GM12878 (cell line): ENCODE data around the gene PTGR3. TPM values are rescaled to one million over a fixed set of nuclear protein-coding genes. Genes with fewer than 3 reads are reported as not detected.

Source experiments
- ATAC-seq: fragments of 200-7000 bp; cut with Tn5 transposase; 3 replicates; pipeline ENCODE4 v1.9.1; 2020; ENCODE audit warnings: mild to moderate bottlenecking, moderate library complexity
- BruUV-seq: library from RNA; stranded (reverse); fragments of 400-500 nt; replicated peaks from 2 replicates; lab custom pipeline; 2021; lab: Mats Ljungman, UMichigan
- CTCF ChIA-PET: fragments of 300-600 bp; sonication (Branson Sonifier 250); formaldehyde crosslinking; extraction: SDS; loops from one replicate; lab custom pipeline; 2021; ENCODE audit warnings: inconsistent platforms; lab: Yijun Ruan, JAX
- POLR2A ChIA-PET: fragments of 350-600 bp; formaldehyde crosslinking; extraction: SDS; loops from one replicate; lab custom pipeline; 2021; ENCODE audit warnings: inconsistent platforms; lab: Charles Lee
- RAD21 ChIA-PET: fragments of 300-600 bp; sonication (Branson Sonifier 250); formaldehyde crosslinking; loops from one replicate; lab custom pipeline; 2023; ENCODE audit warnings: antibody characterized with exemption; ENCODE audit not compliant: unreplicated experiment; lab: Charles Lee
- SMC1A ChIA-PET: fragments of 300-600 bp; sonication (Branson Sonifier 250); formaldehyde crosslinking; loops from one replicate; lab custom pipeline; 2023; ENCODE audit not compliant: unreplicated experiment, uncharacterized antibody; lab: Charles Lee
- DNase-seq: peaks from one replicate; pipeline ENCODE4 v3.0.0-alpha.2; 2011; ENCODE audit warnings: low read depth, low spot score
- FAIRE-seq: peaks from 3 replicates; lab custom pipeline; 2011; peaks lifted over from hg19 to GRCh38; lab: Jason Lieb, UNC
- H2AFZ ChIP-seq: 2 replicates; pipeline ENCODE4 v1.6.0; 2011; ENCODE audit warnings: low read depth, low read length, control low read depth; ENCODE audit not compliant: control insufficient read depth
- H3K27ac ChIP-seq: 2 replicates; pipeline ENCODE4 v1.5.1; 2011; ENCODE audit warnings: control low read depth; ENCODE audit not compliant: control insufficient read depth, insufficient read depth
- H3K27me3 ChIP-seq, 2 experiments: replicated peaks in 1 of 2; 2 replicates each; pipeline versions ENCODE4 v1.6.0 to v1.6.1; 2011; ENCODE audit warnings: low read length in 1 of 2; ENCODE audit not compliant: control insufficient read depth in 2 of 2, insufficient read depth in 2 of 2
- H3K36me3 ChIP-seq, 2 experiments: 2 replicates each; pipeline ENCODE4 v1.5.1; 2011; ENCODE audit warnings: low read length in 1 of 2; ENCODE audit not compliant: control insufficient read depth in 2 of 2, insufficient read depth in 2 of 2
- H3K4me1 ChIP-seq: 2 replicates; pipeline ENCODE4 v1.6.1; 2011; ENCODE audit warnings: mild to moderate bottlenecking, low read length, moderate library complexity, mixed read lengths; ENCODE audit not compliant: control insufficient read depth, insufficient read depth
- H3K4me2 ChIP-seq: 2 replicates; pipeline ENCODE4 v1.6.0; 2011; ENCODE audit warnings: control low read depth; ENCODE audit not compliant: control insufficient read depth, insufficient read depth
- H3K4me3 ChIP-seq: fragments of 200-600 bp; sonication (generic); 2 replicates; pipeline ENCODE4 v1.5.1; 2016
- H3K79me2 ChIP-seq: 2 replicates; pipeline ENCODE4 v1.6.0; 2011; ENCODE audit warnings: low read length; ENCODE audit not compliant: control insufficient read depth, insufficient read depth
- H3K9ac ChIP-seq: 2 replicates; pipeline ENCODE4 v1.8.0; 2011; ENCODE audit warnings: low read length, control low read depth, mixed read lengths; ENCODE audit not compliant: control insufficient read depth, insufficient read depth
- H3K9me3 ChIP-seq: replicated peaks from 3 replicates; pipeline ENCODE4 v1.5.1; 2011; ENCODE audit warnings: mild to moderate bottlenecking, low read length; ENCODE audit not compliant: control insufficient read depth, insufficient read depth
- H4K20me1 ChIP-seq: 2 replicates; pipeline ENCODE4 v1.6.0; 2011; ENCODE audit not compliant: control insufficient read depth, insufficient read depth
- BCL11A ChIP-seq: IDR thresholded peaks from 2 replicates; pipeline ENCODE4 v1.6.1; 2011; ENCODE audit warnings: low read depth, low read length
- CHD2 ChIP-seq: IDR thresholded peaks from 2 replicates; pipeline ENCODE4 v1.6.1; 2011; ENCODE audit warnings: low read depth, low read length, improper control_type of control experiment, borderline replicate concordance
- DPF2 ChIP-seq: fragments of 450-650 bp; IDR thresholded peaks from 2 replicates; pipeline ENCODE4 v1.6.1; 2017; ENCODE audit warnings: mild to moderate bottlenecking
- GABPA ChIP-seq: IDR thresholded peaks from 2 replicates; pipeline ENCODE4 v1.6.1; 2014; ENCODE audit warnings: antibody characterized with exemption, low read depth, mild to moderate bottlenecking, inconsistent platforms
- HDAC6 ChIP-seq: fragments of 200-600 bp; sonication (generic); IDR thresholded peaks from one replicate; pipeline ENCODE4 v1.8.0; 2017; ENCODE audit warnings: antibody characterized with exemption; ENCODE audit not compliant: unreplicated experiment
- JUNB ChIP-seq: IDR thresholded peaks from 2 replicates; pipeline ENCODE4 v1.6.1; 2016; ENCODE audit warnings: antibody characterized with exemption, mild to moderate bottlenecking
- KAT2A ChIP-seq: conservative IDR thresholded peaks from 2 replicates; pipeline ENCODE4 v1.6.1; 2011; ENCODE audit warnings: low read depth, low read length; ENCODE audit not compliant: control insufficient read depth
- MXI1 ChIP-seq: fragments of 150-350 bp; IDR thresholded peaks from 2 replicates; pipeline ENCODE4 v1.6.1; 2011; ENCODE audit warnings: low read depth, mild to moderate bottlenecking, inconsistent platforms, low read length, improper control_type of control experiment
- NR2C1 ChIP-seq: fragments of 450-650 bp; IDR thresholded peaks from 2 replicates; pipeline ENCODE4 v1.6.1; 2017; ENCODE audit warnings: antibody characterized with exemption, mild to moderate bottlenecking, moderate library complexity
- RBBP5 ChIP-seq: fragments of 200-600 bp; sonication (generic); conservative IDR thresholded peaks from 2 replicates; pipeline ENCODE4 v1.6.1; 2016
- SIX5 ChIP-seq: IDR thresholded peaks from 2 replicates; pipeline ENCODE4 v1.6.1; 2011; ENCODE audit warnings: mild to moderate bottlenecking, low read depth, low read length, moderate library complexity; ENCODE audit not compliant: severe bottlenecking
- SMARCA5 ChIP-seq: fragments of 450-650 bp; IDR thresholded peaks from 2 replicates; pipeline ENCODE4 v1.6.1; 2017; ENCODE audit warnings: mild to moderate bottlenecking
- SRF ChIP-seq, 2 experiments: IDR thresholded peaks; 2 replicates each; pipeline ENCODE4 v1.6.1; 2011; ENCODE audit warnings: low read depth in 2 of 2, low read length in 2 of 2, mild to moderate bottlenecking in 1 of 2, moderate library complexity in 1 of 2
- SUPT20H ChIP-seq: IDR thresholded peaks from 2 replicates; pipeline ENCODE4 v1.6.1; 2011; ENCODE audit warnings: low read depth, mild to moderate bottlenecking, low read length, moderate library complexity, borderline replicate concordance; ENCODE audit not compliant: control insufficient read depth
- WRNIP1 ChIP-seq: IDR thresholded peaks from 2 replicates; pipeline ENCODE4 v1.6.1; 2011; ENCODE audit warnings: low read depth, low read length, improper control_type of control experiment, borderline replicate concordance
- ZNF207 ChIP-seq: fragments of 450-650 bp; IDR thresholded peaks from 2 replicates; pipeline ENCODE4 v1.6.1; 2014; ENCODE audit warnings: antibody characterized with exemption, mild to moderate bottlenecking, borderline replicate concordance
- WGBS: methylation state at CpG from one replicate; pipeline ENCODE4 v1.1.6; 2016; ENCODE audit warnings: low lambda C conversion rate; ENCODE audit not compliant: insufficient replicate concordance, insufficient coverage; ENCODE audit errors: missing lambda C conversion rate; 5-methylcytosine and 5-hydroxymethylcytosine counted together
- in situ Hi-C: fragments of 300-500 bp; cut with MboI; formaldehyde crosslinking; loops from 9 replicates; pipeline ENCODE4 v1.14.3; 2018; ENCODE audit warnings: mixed read lengths
- intact Hi-C: fragments of 100-400 bp; cut with micrococcal nuclease; formaldehyde crosslinking; loops from one replicate; pipeline ENCODE4 v1.14.2; 2022; ENCODE audit not compliant: unreplicated experiment
- polyA plus RNA-seq, 11 experiments: library from polyadenylated mRNA; depleted of rRNA in 4 of 11; unstranded in 6 of 11; stranded (reverse) in 5 of 11; fragments of >200 nt; fragmentation: Nextera tagmentation in 4 of 11; fragmentation: Illumina TruSeq in 1 of 11; extraction: Ambion mirVana in 4 of 11; extraction: Trizol in 1 of 11; gene quantifications; 1 replicate in 1 of 11; 2 replicates in 10 of 11; pipeline versions ENCODE4 v1.2.1 to v1.2.3, GENCODE V29; 2011 to 2016; ENCODE audit warnings: inconsistent platforms in 2 of 11, missing spikeins in 2 of 11, low read depth in 1 of 11
- total RNA-seq, 4 experiments: library from RNA; depleted of rRNA in 3 of 4; stranded (reverse); fragments of >200 nt in 3 of 4; fragmentation: Illumina TruSeq in 1 of 4; extraction: Trizol in 1 of 4; gene quantifications; 2 replicates each; pipeline versions ENCODE4 v1.2.1 to v1.2.3, GENCODE V29; 2013 to 2021
- TF ChIP-seq, protein P1 (sequence below): IDR thresholded peaks from 2 replicates; pipeline ENCODE4 v1.6.1; 2011; ENCODE audit warnings: low read depth, mild to moderate bottlenecking, low read length, moderate library complexity, borderline replicate concordance; ENCODE audit errors: extremely low read depth
- TF ChIP-seq, protein P2 (sequence below): IDR thresholded peaks from 2 replicates; pipeline ENCODE4 v1.6.1; 2012; ENCODE audit warnings: low read depth, low read length, improper control_type of control experiment

The PTGR3 gene
- total and polyA plus RNA-seq, 10 of the 15 experiments (the other 5 are each of a cell fraction or from before 2014, with no cell fraction given) = 6.2 to 69.8 (median 21.9) TPM

DNA sequence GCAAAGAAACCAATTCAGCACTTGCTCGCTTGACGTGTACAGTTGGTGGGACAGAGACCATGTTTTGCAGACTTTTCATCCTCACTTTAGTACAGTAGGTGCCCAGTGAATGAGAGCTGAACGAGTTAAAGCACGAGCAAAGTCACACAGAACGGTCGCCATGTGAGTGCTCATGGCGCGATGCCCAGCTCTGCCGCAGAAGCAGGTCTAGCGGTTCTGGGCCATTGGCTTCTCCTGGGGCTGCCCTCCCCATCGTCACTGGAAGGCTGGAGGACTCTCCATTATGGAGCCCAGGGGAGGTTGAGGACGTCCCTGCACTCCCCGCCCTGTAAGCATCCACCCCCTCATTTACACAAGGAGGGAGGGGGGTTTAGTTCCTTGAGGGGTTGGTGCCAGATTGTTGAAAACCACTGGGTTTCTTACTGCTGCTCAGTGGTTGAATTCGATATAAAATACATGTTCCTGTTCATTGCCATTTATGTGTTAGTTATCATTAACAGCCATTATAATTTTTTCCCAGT, 24.9 kb downstream of the PTGR3 start:
- TF ChIP-seq DPF2 (no peak), GABPA (no peak), SMARCA5 (no peak), WRNIP1 (no peak), HDAC6 (no peak), KAT2A (no peak)
- intact Hi-C loops (no loop called here), in situ Hi-C loops (no loop called here)
- Histone ChIP-seq H3K9ac (no peak overlapping the region), H3K4me1 (no peaks in the 10 kb centered on the region), H4K20me1 (no peaks in the 10 kb centered on the region), H2AFZ (no peak overlapping the region), H3K9me3 (no peaks in the 10 kb centered on the region; the same call in 2 of the 3 replicates), H3K27ac (no peak overlapping the region), H3K36me3 (no peaks in the 10 kb centered on the region), H3K4me2 (no peak overlapping the region), H3K27me3 (no peaks in the 10 kb centered on the region), H3K79me2 (no peaks in the 10 kb centered on the region), H3K4me3 (no peak overlapping the region)
- DNase-seq (no peak), FAIRE-seq (no peak), ATAC-seq (no peak)
- SMC1A ChIA-PET = no interaction called here
- CTCF ChIA-PET = no interaction called here
- BruUV-seq = no TSS peak
- RAD21 ChIA-PET = no interaction called here
- 61% methylated on average over 14 of the region's 14 CpGs for whole genome bisulfite sequencing
- POLR2A ChIA-PET = no interaction called here

DNA sequence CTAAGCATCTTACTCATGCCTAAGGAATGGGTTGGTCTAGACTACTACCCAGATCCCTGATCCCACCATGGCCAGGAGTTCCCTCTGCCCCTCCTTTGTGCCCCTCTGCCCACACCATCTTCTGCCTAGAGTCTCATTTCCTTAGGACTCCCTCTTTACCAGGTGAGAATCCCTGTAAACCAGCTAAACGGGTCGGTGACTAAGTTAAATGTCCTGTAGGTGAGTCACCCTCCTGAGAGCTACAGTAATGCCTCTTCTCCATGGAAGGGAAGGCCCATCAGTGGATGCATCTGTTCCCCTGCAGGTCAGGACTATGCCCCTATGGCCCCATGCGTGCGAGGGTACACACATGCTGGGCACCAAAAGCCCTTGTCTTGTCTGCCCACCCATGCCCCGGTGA, 25.4 kb downstream of the PTGR3 start:
- Histone ChIP-seq H4K20me1 (no peaks in the 10 kb centered on the region), H3K9me3 (no peaks in the 10 kb centered on the region; the same call in 2 of the 3 replicates), H3K36me3 (no peaks in the 10 kb centered on the region), H3K4me2 (no peak overlapping the region), H3K4me1 (no peaks in the 10 kb centered on the region), H3K27ac (no peak overlapping the region), H3K27me3 (no peaks in the 10 kb centered on the region), H2AFZ (no peak overlapping the region), H3K4me3 (no peak overlapping the region), H3K9ac (no peak overlapping the region), H3K79me2 (no peaks in the 10 kb centered on the region)
- intact Hi-C loops (no loop called here), in situ Hi-C loops (no loop called here)
- DNase-seq = no peak
- SMC1A ChIA-PET = no interaction called here
- CTCF ChIA-PET = no interaction called here
- ATAC-seq = no peak
- 80% methylated on average over 5 of the region's 5 CpGs for WGBS
- RAD21 ChIA-PET = no interaction called here
- no TSS peak for BruUV-seq
- POLR2A ChIA-PET = no interaction called here
- no peak for FAIRE-seq
- TF ChIP-seq, protein P1, sequence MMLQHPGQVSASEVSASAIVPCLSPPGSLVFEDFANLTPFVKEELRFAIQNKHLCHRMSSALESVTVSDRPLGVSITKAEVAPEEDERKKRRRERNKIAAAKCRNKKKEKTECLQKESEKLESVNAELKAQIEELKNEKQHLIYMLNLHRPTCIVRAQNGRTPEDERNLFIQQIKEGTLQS = no peak
- TF ChIP-seq ZNF207 (no peak), BCL11A (no peak), SUPT20H (no peak), SIX5 (no peak), MXI1 (no peak), CHD2 (no peak), NR2C1 (no peak), RBBP5 (no peak), SRF (IDR thresholded peaks at IDR 0.05; ENCODE audit: low read depth in 2 of 2, low read length in 2 of 2) (no peak), JUNB (no peak)
- TF ChIP-seq, protein P2, sequence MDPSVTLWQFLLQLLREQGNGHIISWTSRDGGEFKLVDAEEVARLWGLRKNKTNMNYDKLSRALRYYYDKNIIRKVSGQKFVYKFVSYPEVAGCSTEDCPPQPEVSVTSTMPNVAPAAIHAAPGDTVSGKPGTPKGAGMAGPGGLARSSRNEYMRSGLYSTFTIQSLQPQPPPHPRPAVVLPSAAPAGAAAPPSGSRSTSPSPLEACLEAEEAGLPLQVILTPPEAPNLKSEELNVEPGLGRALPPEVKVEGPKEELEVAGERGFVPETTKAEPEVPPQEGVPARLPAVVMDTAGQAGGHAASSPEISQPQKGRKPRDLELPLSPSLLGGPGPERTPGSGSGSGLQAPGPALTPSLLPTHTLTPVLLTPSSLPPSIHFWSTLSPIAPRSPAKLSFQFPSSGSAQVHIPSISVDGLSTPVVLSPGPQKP = no peak
